RWPE1 (cell line): ENCODE results near the gene SOCS6.

Experiments
- CTCF ChIA-PET: fragments of 350-600 bp; sonication (Branson Sonifier 250); formaldehyde crosslinking; extraction: SDS; loops from one replicate; lab custom pipeline; 2021; lab: Yijun Ruan, JAX
- POLR2A ChIA-PET: fragments of 400-600 bp; formaldehyde crosslinking; extraction: SDS; loops from one replicate; lab custom pipeline; 2020; ENCODE audit warnings: antibody characterized with exemption; ENCODE audit not compliant: low non-redundant PET; lab: Yijun Ruan, JAX
- DNase-seq: peaks from one replicate; pipeline ENCODE4 v3.0.0; 2012; ENCODE audit warnings: low spot score
- H3K27ac ChIP-seq: fragments of 450-650 bp; 2 replicates; pipeline ENCODE4 v1.5.1; 2017
- TF ChIP-seq, protein P1 (sequence below): fragments of 450-650 bp; conservative IDR thresholded peaks from 2 replicates; pipeline ENCODE4 v1.5.1; 2017; ENCODE audit warnings: low read depth, mild to moderate bottlenecking

SOCS6 gene

DNA sequence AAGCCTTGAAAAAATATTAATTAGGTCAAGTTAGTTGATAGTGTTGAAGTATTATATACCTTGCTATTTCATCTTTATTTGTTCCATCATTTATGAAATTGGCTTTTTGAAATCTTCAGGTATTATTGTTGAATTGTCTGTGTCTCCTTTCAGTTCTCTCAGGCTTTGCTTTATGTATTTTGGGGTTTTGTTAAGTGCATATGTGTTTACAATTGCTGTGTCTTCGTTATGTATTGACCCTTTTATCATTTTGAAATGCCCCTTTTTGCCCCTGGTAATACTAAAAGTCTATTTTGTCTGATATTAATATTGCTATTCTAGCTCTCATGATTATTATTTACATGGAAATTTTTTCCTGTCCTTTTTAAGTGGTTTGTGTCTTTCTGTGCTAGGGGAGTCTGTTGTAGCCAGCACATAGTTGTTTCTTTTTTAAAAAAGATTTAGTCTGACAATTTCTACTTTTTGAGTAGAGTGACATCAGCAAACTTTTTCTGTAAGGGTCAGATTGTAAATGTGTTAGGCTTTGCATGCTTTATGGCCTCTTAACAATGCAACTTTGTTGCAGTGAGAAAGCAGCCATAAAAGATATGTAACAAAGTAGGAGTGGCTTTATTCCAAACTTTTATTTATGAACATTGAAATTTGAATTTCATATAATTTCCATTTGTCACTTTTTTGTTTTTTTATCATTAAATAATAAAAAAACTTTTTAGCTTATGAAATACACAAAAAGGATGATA, 19.9 kb downstream of the SOCS6 start:
- ChIA-PET CTCF (interaction anchor here (0.7 kb wide), 1 partner anchor 59 kb away, joined by 4 read pairs; no protein-coding TSS in a partner anchor), POLR2A (interaction anchor here (0.6 kb wide), 1 partner anchor 18 kb away, joined by 3 read pairs; no protein-coding TSS in a partner anchor)
- TF ChIP-seq, protein P1, sequence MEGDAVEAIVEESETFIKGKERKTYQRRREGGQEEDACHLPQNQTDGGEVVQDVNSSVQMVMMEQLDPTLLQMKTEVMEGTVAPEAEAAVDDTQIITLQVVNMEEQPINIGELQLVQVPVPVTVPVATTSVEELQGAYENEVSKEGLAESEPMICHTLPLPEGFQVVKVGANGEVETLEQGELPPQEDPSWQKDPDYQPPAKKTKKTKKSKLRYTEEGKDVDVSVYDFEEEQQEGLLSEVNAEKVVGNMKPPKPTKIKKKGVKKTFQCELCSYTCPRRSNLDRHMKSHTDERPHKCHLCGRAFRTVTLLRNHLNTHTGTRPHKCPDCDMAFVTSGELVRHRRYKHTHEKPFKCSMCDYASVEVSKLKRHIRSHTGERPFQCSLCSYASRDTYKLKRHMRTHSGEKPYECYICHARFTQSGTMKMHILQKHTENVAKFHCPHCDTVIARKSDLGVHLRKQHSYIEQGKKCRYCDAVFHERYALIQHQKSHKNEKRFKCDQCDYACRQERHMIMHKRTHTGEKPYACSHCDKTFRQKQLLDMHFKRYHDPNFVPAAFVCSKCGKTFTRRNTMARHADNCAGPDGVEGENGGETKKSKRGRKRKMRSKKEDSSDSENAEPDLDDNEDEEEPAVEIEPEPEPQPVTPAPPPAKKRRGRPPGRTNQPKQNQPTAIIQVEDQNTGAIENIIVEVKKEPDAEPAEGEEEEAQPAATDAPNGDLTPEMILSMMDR: no peak
- H3K27ac ChIP-seq: no peak overlapping the region
- DNase-seq: no peak

DNA sequence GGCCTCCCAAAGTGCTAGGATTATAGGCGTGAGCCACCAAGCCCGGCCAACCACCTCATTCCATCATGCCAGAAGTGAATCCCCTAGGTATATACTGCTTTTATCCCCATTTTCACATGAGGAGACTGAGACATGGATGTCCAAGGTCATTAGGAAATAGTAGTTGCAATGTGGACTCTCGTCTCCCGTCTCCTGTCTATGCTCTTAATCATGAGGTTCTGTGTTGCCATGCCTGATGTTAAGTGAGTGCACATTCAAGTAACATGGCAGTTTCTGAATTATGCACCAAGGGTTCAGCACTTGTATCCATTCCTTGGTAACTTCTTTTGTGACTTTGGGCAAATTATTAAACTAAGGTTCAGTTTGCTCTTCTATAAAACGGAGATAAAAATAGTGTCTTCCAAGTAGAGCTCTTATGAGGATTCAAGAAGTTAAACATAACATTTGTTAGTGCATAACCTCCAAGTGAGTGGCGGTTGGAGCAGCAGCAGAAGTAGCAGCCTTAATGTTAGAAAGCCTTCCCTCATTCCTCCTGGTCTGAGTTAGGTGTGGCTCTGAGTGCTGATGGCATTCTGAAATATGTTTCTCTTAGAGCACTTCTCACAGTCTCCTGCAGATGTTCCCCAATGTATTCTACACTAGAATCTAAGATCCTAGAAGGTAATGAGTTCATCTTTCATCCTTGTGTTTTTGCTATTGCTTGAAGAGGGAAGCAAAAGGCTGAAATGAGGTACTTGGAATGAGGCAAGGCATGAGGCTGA, 21.9 kb downstream of the SOCS6 start:
- ChIA-PET POLR2A (no interaction called here), CTCF (interaction anchor here (0.6 kb wide), 1 partner anchor 9 kb away, joined by 4 read pairs; no protein-coding TSS in a partner anchor)
- H3K27ac ChIP-seq: no peak overlapping the region

DNA sequence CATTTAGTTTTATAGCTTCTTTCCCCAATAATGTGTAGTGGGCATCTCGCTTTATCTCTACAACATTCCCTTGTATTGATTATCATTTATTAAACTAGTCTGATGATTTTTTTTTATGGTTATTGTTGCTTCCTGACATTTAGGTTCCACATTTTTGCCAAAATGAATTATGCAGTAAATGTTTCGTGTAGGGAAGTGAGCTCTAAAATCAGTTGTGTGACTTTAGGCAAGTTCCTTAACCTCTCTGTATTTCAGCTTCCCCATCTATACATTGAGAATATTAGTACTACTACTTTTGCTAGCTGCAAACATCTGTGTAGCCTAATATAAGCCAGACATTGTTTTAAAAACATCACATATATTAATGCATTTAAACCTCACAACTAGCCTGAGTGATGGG, 22.9 kb downstream of the SOCS6 start:
- TF ChIP-seq, protein P1: no peak
- H3K27ac ChIP-seq: no peak overlapping the region
- no peak for DNase-seq
- ChIA-PET POLR2A (no interaction called here), CTCF (interaction anchor here (0.6 kb wide), 1 partner anchor 8 kb away, joined by 4 read pairs; no protein-coding TSS in a partner anchor)

More for the DNA sequence above, 21.9 kb downstream of the SOCS6 start:
- TF ChIP-seq, protein P1: no peak
- no peak for DNase-seq

DNA sequence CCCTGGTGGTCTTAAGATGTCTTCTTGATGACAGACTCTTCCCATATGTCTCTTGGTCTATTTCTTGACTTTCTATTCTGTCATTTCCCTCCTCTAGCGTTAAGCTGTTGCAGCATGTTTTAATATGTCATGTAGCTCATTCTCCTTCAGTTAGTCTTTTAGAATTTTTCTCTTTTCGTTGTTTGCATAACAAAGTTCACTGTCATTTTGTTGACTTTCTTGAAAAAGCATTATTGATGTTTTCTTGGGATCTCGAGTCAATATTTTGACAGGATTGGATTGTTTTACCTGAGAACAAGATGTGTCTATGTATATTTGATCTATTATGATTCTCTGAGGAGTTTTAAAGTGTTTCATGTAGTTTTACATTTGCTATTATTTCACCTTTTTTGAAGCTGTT, 24.8 kb downstream of the SOCS6 start:
- ChIA-PET POLR2A (no interaction called here), CTCF (no interaction called here)
- TF ChIP-seq, protein P1: no peak
- DNase-seq: no peak
- H3K27ac ChIP-seq: no peak overlapping the region

DNA sequence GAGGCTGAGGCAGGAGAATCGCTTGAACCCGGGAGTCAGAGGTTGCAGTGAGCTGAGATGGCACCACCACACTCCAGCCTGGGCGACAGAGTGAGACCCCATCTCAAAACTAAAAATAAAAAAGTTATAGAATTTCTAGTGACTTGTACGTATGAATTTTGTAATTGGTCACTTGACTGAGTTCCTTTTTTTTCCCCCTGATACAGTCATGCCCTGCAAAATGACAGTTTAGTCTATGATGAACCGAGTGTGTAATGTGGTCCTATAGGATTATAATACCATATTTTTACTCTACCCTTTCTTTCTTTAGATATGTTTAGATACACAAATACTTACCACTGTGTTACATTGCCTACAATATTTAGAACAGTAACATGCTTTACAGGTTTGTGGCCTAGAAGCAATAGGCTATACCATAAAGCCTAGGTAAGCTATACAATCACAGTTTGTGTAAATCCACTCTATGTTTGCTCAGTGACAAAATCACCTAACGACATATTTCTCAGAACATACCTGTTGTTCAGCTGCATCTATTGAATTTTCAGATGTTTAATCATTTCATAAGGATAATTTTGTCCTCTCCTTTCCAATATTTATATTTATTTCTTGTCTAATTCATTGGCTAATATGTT, 25.4 kb downstream of the SOCS6 start:
- ChIA-PET CTCF (no interaction called here), POLR2A (no interaction called here)
- H3K27ac ChIP-seq: no peak overlapping the region
- TF ChIP-seq, protein P1: no peak
- no peak for DNase-seq

DNA sequence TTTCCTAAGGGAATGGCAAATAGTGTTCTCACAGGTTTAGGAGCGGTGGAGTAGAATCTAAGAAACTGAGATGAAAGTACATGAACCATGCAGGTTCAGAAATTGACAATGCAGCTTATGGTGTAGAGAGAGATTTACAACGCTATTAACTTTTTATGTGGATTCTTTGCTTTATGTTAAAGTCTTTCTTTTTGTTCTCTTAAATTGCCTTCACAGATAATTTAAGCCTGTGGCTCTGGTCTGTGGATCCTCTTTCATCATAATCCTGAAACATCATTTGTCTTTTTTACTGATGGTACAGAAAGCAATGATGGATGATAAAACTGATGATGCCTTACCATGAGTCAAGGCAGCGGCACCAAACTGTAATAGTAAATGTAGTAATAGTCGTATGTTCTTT, 30.3 kb downstream of the SOCS6 start:
- no peak for DNase-seq
- ChIA-PET CTCF (no interaction called here), POLR2A (no interaction called here)
- no peak overlapping the region for H3K27ac ChIP-seq
- TF ChIP-seq, protein P1: no peak
